Transverse colon (tissue), 4 donors: Measurements from ENCODE around the gene AP1B1. TPM values are rescaled to one million over a fixed set of nuclear protein-coding genes. Genes with fewer than 3 reads are reported as not detected.

Experiments used
- DNase-seq: peaks from one replicate; pipeline ENCODE4 v3.0.0-alpha.2; 2019
- H3K27ac ChIP-seq, 4 donors: fragments of 200-600 bp; sonication (generic); 2 replicates each; pipeline ENCODE4 v1.5.1; 2016 to 2018; ENCODE audit warnings: inconsistent platforms in 4 of 4
- H3K27me3 ChIP-seq: fragments of 200-600 bp; sonication (generic); 2 replicates; pipeline ENCODE4 v1.5.1; 2017; ENCODE audit warnings: inconsistent platforms
- H3K36me3 ChIP-seq, 4 donors: fragments of 200-600 bp; sonication (generic); 2 replicates each; pipeline ENCODE4 v1.5.1; 2017 to 2019; ENCODE audit warnings: inconsistent platforms in 4 of 4
- H3K4me1 ChIP-seq, 4 donors: fragments of 200-600 bp; sonication (generic); 2 replicates each; pipeline ENCODE4 v1.5.1; 2017 to 2020; ENCODE audit warnings: inconsistent platforms in 4 of 4
- H3K4me3 ChIP-seq, 4 donors: fragments of 200-600 bp; sonication (generic); 1 replicate in 1 of 4; 2 replicates in 3 of 4; pipeline versions ENCODE4 v1.5.1 to v1.6.1; 2017 to 2019; ENCODE audit warnings: inconsistent platforms in 4 of 4
- H3K9me3 ChIP-seq, 2 donors: fragments of 200-600 bp; sonication (generic); 2 replicates each; pipeline ENCODE4 v1.5.1; 2017 to 2019; ENCODE audit warnings: inconsistent platforms in 2 of 2
- CTCF ChIP-seq, 5 experiments: fragments of 200-600 bp in 3 of 5; fragments of 450-650 bp in 2 of 5; sonication (generic) in 3 of 5; IDR thresholded peaks; 1 replicate in 2 of 5; 2 replicates in 3 of 5; pipeline ENCODE4 v1.5.1; 2016 to 2017; ENCODE audit warnings: antibody characterized with exemption in 5 of 5, inconsistent platforms in 3 of 5, mild to moderate bottlenecking in 2 of 5, moderate library complexity in 1 of 5
- EP300 ChIP-seq: sonication (generic); formaldehyde crosslinking; IDR thresholded peaks from one replicate; pipeline ENCODE4 v1.6.1; 2017; ENCODE audit warnings: antibody characterized with exemption, low read depth
- POLR2A ChIP-seq: fragments of 450-650 bp; IDR thresholded peaks from one replicate; pipeline ENCODE4 v1.6.1; 2016; ENCODE audit warnings: antibody characterized with exemption, mild to moderate bottlenecking, moderate library complexity
- POLR2AphosphoS5 ChIP-seq, 3 donors: sonication (generic); formaldehyde crosslinking; IDR thresholded peaks; one replicate each; pipeline ENCODE4 v1.6.1; 2016; ENCODE audit warnings: antibody characterized with exemption in 3 of 3
- WGBS, 2 donors: methylation state at CpG; one replicate each; pipeline ENCODE4 v1.1.5; 2018; ENCODE audit warnings: low coverage in 1 of 2; 5-methylcytosine and 5-hydroxymethylcytosine counted together
- in situ Hi-C, 4 donors: fragments of 200-750 bp; cut with MboI; loops; one replicate each; pipeline versions ENCODE4 v1.15.0 to v1.15.1; 2017; ENCODE audit warnings: low sequenced_read_pairs in 3 of 4, low pct_ligation_motif_present in 1 of 4, low pct_unique_long_range_greater_than_20kb in 1 of 4
- intact Hi-C: fragments of 100-400 bp; cut with DNase I; formaldehyde crosslinking; loops from one replicate; pipeline ENCODE4 v1.15.1; 2023; ENCODE audit warnings: low total_unique reads
- total RNA-seq, 4 donors: library from RNA; depleted of rRNA; stranded (reverse); fragments of >200 nt; gene quantifications; one replicate each; pipeline ENCODE4 v1.1.0, GENCODE V29; 2016

The AP1B1 gene
- total RNA-seq, 4 donors from 2014 or later: 45.6 to 107 (median 92.4) TPM

GRCh38 chr22:29334696-29335344 lies 53.5 kb downstream of the AP1B1 start:
- no peak overlapping the region for H3K4me3 ChIP-seq
- H3K36me3 ChIP-seq: peaks cover 0 to 26% (median 6%) of the 10 kb centered on the region in 4 donors
- H3K4me1 ChIP-seq: no peaks in the 10 kb centered on the region
- no peaks in the 10 kb centered on the region for H3K9me3 ChIP-seq
- 85% methylated on average over 12 of the region's 12 CpGs; no CpG with 5 or more reads in 1 of the 2 donors for WGBS, 2 donors
- TF ChIP-seq CTCF (IDR thresholded peaks at IDR 0.05): no peak
- TF ChIP-seq POLR2AphosphoS5 (IDR thresholded peaks at IDR 0.05): no peak
- no peak for TF ChIP-seq EP300
- TF ChIP-seq POLR2A: no peak
- intact Hi-C loops (no loop called here), in situ Hi-C loops (no loop called here)
- DNase-seq: no peak
- no peak overlapping the region for H3K27ac ChIP-seq
- no peaks in the 10 kb centered on the region for H3K27me3 ChIP-seq

DNA sequence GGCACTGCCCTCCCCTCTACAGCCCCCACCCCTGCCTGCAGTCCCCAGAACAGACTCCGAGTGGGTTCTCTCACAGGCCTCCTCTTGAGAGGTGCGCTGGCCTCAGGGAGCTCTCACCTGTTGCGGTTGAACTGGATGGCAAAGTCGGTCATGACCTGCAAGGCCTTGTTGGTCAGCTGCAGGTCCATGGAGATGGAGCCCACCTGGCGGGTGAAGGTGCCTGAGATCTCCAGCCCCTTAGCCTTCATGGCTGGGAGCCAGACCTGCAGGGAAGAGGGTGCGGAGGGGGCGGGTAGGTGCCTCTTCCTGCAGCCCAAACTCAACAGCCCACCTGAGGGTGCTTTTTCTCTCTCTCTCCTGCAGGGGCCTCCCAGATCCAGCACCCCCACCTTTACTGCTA lies 54.2 kb downstream of the AP1B1 start:
- Histone ChIP-seq H3K4me1 (no peaks in the 10 kb centered on the region), H3K4me3 (no peak overlapping the region), H3K9me3 (no peaks in the 10 kb centered on the region), H3K27me3 (no peaks in the 10 kb centered on the region), H3K36me3 (peaks cover 0 to 22% (median 4%) of the 10 kb centered on the region in 4 donors), H3K27ac (no peak overlapping the region)
- no peak for DNase-seq
- intact Hi-C loops: no loop called here
- TF ChIP-seq CTCF (IDR thresholded peaks at IDR 0.05) (no peak), POLR2A (no peak), POLR2AphosphoS5 (IDR thresholded peaks at IDR 0.05) (no peak), EP300 (no peak)
- in situ Hi-C loops: no loop called here
- WGBS, 2 donors: 98 to 100% methylated on average over 1 to 7 of the region's 7 CpGs

GRCh38 chr22:29332886-29333496 lies 55.4 kb downstream of the AP1B1 start:
- TF ChIP-seq POLR2AphosphoS5 (IDR thresholded peaks at IDR 0.05) (no peak), CTCF (IDR thresholded peaks at IDR 0.05) (no peak), EP300 (no peak)
- Histone ChIP-seq H3K27me3 (no peaks in the 10 kb centered on the region), H3K27ac (no peak overlapping the region), H3K4me3 (no peak overlapping the region), H3K36me3 (peaks cover 0 to 15% (median 6%) of the 10 kb centered on the region in 4 donors), H3K4me1 (no peaks in the 10 kb centered on the region), H3K9me3 (no peaks in the 10 kb centered on the region)
- no peak for DNase-seq
- 96% methylated on average over 8 of the region's 8 CpGs; no CpG with 5 or more reads in 1 of the 2 donors for WGBS, 2 donors
- in situ Hi-C loops: no loop called here
- intact Hi-C loops: no loop called here

DNA sequence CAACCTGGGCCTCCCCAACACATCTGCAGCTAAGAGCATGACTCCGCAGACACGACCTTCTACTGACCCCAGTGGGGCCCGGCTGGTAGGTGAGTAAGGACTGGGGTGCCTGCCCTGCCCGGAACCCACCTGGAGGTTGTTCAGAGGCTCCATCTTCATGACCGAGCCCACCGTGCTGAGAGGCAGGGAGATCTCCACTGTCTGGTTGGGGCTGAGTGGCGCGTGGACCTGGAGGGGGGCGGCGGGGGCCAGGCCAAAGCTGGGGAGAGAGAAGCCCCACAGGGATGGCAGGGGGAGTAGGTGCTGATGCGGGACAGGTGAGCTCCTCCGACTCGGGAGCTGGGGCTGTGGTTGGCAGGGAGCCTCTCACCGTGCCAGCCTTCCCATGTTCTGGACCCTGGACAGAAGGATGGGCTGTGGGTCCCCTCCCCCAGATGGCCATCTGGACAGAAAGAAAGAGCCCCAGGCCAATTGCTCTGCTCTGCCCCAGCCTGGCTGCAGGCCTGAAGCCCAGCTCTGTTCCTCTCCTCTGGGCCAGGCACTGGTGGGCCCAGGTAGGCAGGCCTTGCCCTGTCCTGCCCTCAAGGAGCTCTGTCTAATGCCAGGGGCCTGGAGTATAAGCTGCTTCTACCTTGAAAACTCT lies 56.6 kb downstream of the AP1B1 start:
- no peaks in the 10 kb centered on the region for H3K9me3 ChIP-seq
- DNase-seq: no peak
- TF ChIP-seq CTCF (IDR thresholded peaks at IDR 0.05) (no peak), EP300 (no peak), POLR2AphosphoS5 (IDR thresholded peaks at IDR 0.05) (no peak), POLR2A (no peak)
- H3K27me3 ChIP-seq: no peaks in the 10 kb centered on the region
- WGBS, 2 donors: 92% methylated on average over 14 of the region's 14 CpGs; no CpG with 5 or more reads in 1 of the 2 donors
- no peak overlapping the region for H3K4me3 ChIP-seq
- no peak overlapping the region for H3K27ac ChIP-seq
- intact Hi-C loops (no loop called here), in situ Hi-C loops (no loop called here)
- H3K4me1 ChIP-seq: no peaks in the 10 kb centered on the region
- H3K36me3 ChIP-seq: peaks cover 0 to 12% (median 6%) of the 10 kb centered on the region in 4 donors
